CD14-positive monocyte (primary cell): ENCODE measurements around the gene MYOM3. TPM values are rescaled to one million over a fixed set of nuclear protein-coding genes. Genes with fewer than 3 reads are reported as not detected.

Experiments
- DNase-seq, 3 donors: peaks; one replicate each; pipeline ENCODE4 v3.0.0-alpha.2; 2011 to 2022
- H2AFZ ChIP-seq: 2 replicates; pipeline ENCODE4 v1.6.0; 2012; ENCODE audit warnings: mild to moderate bottlenecking, low read depth, low read length, inconsistent platforms; ENCODE audit not compliant: insufficient read depth, poor library complexity, severe bottlenecking
- H3K27ac ChIP-seq, 2 donors: 1 replicate in 1 of 2; 2 replicates in 1 of 2; pipeline ENCODE4 v1.5.1; 2012 to 2013; ENCODE audit warnings: low read length in 2 of 2, control low read depth in 1 of 2, inconsistent platforms in 1 of 2, low read depth in 1 of 2, mild to moderate bottlenecking in 1 of 2
- H3K27me3 ChIP-seq, 2 donors: one replicate each; pipeline versions ENCODE4 v1.6.0 to v1.6.1; 2011 to 2013; ENCODE audit warnings: low read length in 2 of 2; ENCODE audit not compliant: control insufficient read depth in 2 of 2, insufficient read depth in 2 of 2
- H3K36me3 ChIP-seq, 2 donors: replicated peaks in 1 of 2; 1 replicate in 1 of 2; 2 replicates in 1 of 2; pipeline versions ENCODE4 v1.5.1 to v1.6.1; 2012 to 2013; ENCODE audit warnings: low read length in 2 of 2, control low read depth in 1 of 2, inconsistent platforms in 1 of 2, mild to moderate bottlenecking in 1 of 2; ENCODE audit not compliant: insufficient read depth in 2 of 2, control insufficient read depth in 1 of 2
- H3K4me1 ChIP-seq, 2 donors: 1 replicate in 1 of 2; 2 replicates in 1 of 2; pipeline versions ENCODE4 v1.5.1 to v1.6.1; 2012 to 2013; ENCODE audit warnings: low read length in 2 of 2, control low read depth in 1 of 2, inconsistent platforms in 1 of 2, mild to moderate bottlenecking in 1 of 2, moderate library complexity in 1 of 2; ENCODE audit not compliant: insufficient read depth in 2 of 2, control insufficient read depth in 1 of 2
- H3K4me2 ChIP-seq: replicated peaks from 2 replicates; pipeline ENCODE3; 2012; ENCODE audit warnings: low read length, moderate library complexity, mild to moderate bottlenecking; ENCODE audit not compliant: poor library complexity, severe bottlenecking; ENCODE audit errors: extremely low read depth
- H3K4me3 ChIP-seq, 3 experiments: fragments of 200-600 bp in 1 of 3; sonication (generic) in 1 of 3; replicated peaks in 1 of 3; 1 replicate in 2 of 3; 2 replicates in 1 of 3; pipeline ENCODE4 v1.5.1; 2011 to 2013; ENCODE audit warnings: low read length in 3 of 3, mild to moderate bottlenecking in 3 of 3, control low read depth in 2 of 3, low read depth in 2 of 3, inconsistent platforms in 1 of 3, moderate library complexity in 1 of 3
- H3K79me2 ChIP-seq: 2 replicates; pipeline ENCODE4 v1.6.0; 2012; ENCODE audit warnings: mild to moderate bottlenecking, control low read depth, inconsistent platforms, low read length, moderate library complexity; ENCODE audit not compliant: insufficient read depth
- H3K9ac ChIP-seq: 2 replicates; pipeline ENCODE4 v1.6.0; 2017; ENCODE audit warnings: low read length, mild to moderate bottlenecking; ENCODE audit not compliant: insufficient read depth, poor library complexity, severe bottlenecking
- H3K9me3 ChIP-seq, 2 donors: replicated peaks in 1 of 2; 1 replicate in 1 of 2; 2 replicates in 1 of 2; pipeline versions ENCODE4 v1.5.1 to v1.6.1; 2012 to 2013; ENCODE audit warnings: low read length in 2 of 2, control low read depth in 1 of 2; ENCODE audit not compliant: control insufficient read depth in 1 of 2, insufficient read depth in 1 of 2
- H4K20me1 ChIP-seq: 2 replicates; pipeline ENCODE4 v1.6.0; 2012; ENCODE audit warnings: mild to moderate bottlenecking, low read length, control low read depth, moderate library complexity; ENCODE audit not compliant: insufficient read depth
- H3K27ac Mint-ChIP-seq, 7 donors: one replicate each; pipeline ENCODE4 v1.8.0; 2020; ENCODE audit warnings: mild to moderate bottlenecking in 7 of 7, mixed read lengths in 7 of 7, moderate library complexity in 6 of 7, inconsistent platforms in 2 of 7
- H3K27me3 Mint-ChIP-seq, 3 donors: one replicate each; pipeline ENCODE4 v1.8.0; 2021 to 2022; ENCODE audit warnings: low read depth in 3 of 3, mild to moderate bottlenecking in 3 of 3, mixed read lengths in 3 of 3, moderate library complexity in 3 of 3, inconsistent platforms in 1 of 3
- H3K36me3 Mint-ChIP-seq, 2 donors: one replicate each; pipeline ENCODE4 v1.8.0; 2020; ENCODE audit warnings: mixed read lengths in 2 of 2, inconsistent platforms in 1 of 2, mild to moderate bottlenecking in 1 of 2
- H3K4me1 Mint-ChIP-seq: one replicate; pipeline ENCODE4 v1.8.0; 2020; ENCODE audit warnings: mild to moderate bottlenecking, mixed read lengths
- H3K4me3 Mint-ChIP-seq, 2 donors: one replicate each; pipeline ENCODE4 v1.8.0; 2020; ENCODE audit warnings: mild to moderate bottlenecking in 2 of 2, mixed read lengths in 2 of 2, moderate library complexity in 1 of 2
- H3K9me3 Mint-ChIP-seq, 7 donors: one replicate each; pipeline ENCODE4 v1.8.0; 2020 to 2022; ENCODE audit warnings: mixed read lengths in 7 of 7, mild to moderate bottlenecking in 6 of 7, moderate library complexity in 6 of 7, inconsistent platforms in 2 of 7
- WGBS: methylation state at CpG from one replicate; pipeline ENCODE4 v1.1.5; 2013; ENCODE audit warnings: missing lambda C conversion rate; ENCODE audit not compliant: insufficient coverage; 5-methylcytosine and 5-hydroxymethylcytosine counted together
- intact Hi-C, 2 donors: fragments of 100-400 bp; cut with micrococcal nuclease; formaldehyde crosslinking; loops; one replicate each; pipeline versions ENCODE4 v1.15.0 to v1.15.1; 2023
- polyA plus RNA-seq, 3 donors: library from polyadenylated mRNA; depleted of rRNA in 1 of 3; unstranded in 2 of 3; stranded (reverse) in 1 of 3; fragments of 300-500 nt in 2 of 3; fragments of >200 nt in 1 of 3; fragmentation: Illumina TruSeq in 2 of 3; gene quantifications; 1 replicate in 2 of 3; 2 replicates in 1 of 3; pipeline ENCODE4 v1.2.3, GENCODE V29; 2012 to 2021
- TF ChIP-seq, protein P1 (sequence below): fragments of 200-600 bp; IDR thresholded peaks from one replicate; pipeline ENCODE4 v1.8.0; 2022; ENCODE audit warnings: antibody characterized with exemption, mild to moderate bottlenecking

MYOM3 gene
- polyA plus RNA-seq, 3 donors, result not detected

- intact Hi-C loops, result no loop called here
- H3K27me3 ChIP-seq, result no peaks in the 10 kb centered on the region
- WGBS, result 97% methylated on average over 5 of the region's 5 CpGs
These were observed 13.8 kb downstream of the MYOM3 start for GRCh38 chr1:24098102-24098501.

GRCh38 chr1:24097663-24098062 is 14.3 kb downstream of the MYOM3 start:
- H3K9me3 Mint-ChIP-seq, result no peaks in the 10 kb centered on the region
- no peak overlapping the region for H2AFZ ChIP-seq
- no peak overlapping the region for H3K4me2 ChIP-seq
- no peaks in the 10 kb centered on the region for H3K9me3 ChIP-seq
- H4K20me1 ChIP-seq, result no peaks in the 10 kb centered on the region
- WGBS, result 96% methylated on average over 5 of the region's 11 CpGs
- H3K27me3 Mint-ChIP-seq, result peaks cover 0 to 4% (median 2%) of the 10 kb centered on the region in 3 donors
- H3K4me3 ChIP-seq, result no peak overlapping the region
- H3K79me2 ChIP-seq, result no peaks in the 10 kb centered on the region
- DNase-seq, result no peak
- TF ChIP-seq, protein P1, sequence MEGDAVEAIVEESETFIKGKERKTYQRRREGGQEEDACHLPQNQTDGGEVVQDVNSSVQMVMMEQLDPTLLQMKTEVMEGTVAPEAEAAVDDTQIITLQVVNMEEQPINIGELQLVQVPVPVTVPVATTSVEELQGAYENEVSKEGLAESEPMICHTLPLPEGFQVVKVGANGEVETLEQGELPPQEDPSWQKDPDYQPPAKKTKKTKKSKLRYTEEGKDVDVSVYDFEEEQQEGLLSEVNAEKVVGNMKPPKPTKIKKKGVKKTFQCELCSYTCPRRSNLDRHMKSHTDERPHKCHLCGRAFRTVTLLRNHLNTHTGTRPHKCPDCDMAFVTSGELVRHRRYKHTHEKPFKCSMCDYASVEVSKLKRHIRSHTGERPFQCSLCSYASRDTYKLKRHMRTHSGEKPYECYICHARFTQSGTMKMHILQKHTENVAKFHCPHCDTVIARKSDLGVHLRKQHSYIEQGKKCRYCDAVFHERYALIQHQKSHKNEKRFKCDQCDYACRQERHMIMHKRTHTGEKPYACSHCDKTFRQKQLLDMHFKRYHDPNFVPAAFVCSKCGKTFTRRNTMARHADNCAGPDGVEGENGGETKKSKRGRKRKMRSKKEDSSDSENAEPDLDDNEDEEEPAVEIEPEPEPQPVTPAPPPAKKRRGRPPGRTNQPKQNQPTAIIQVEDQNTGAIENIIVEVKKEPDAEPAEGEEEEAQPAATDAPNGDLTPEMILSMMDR, result no peak
- no peak overlapping the region for H3K27ac Mint-ChIP-seq
- intact Hi-C loops, result no loop called here
- no peaks in the 10 kb centered on the region for H3K4me1 ChIP-seq
- H3K9ac ChIP-seq, result no peak overlapping the region
- no peaks in the 10 kb centered on the region for H3K27me3 ChIP-seq
- no peaks in the 10 kb centered on the region for H3K36me3 Mint-ChIP-seq
- H3K4me3 Mint-ChIP-seq, result no peak overlapping the region
- H3K4me1 Mint-ChIP-seq, result no peaks in the 10 kb centered on the region
- no peaks in the 10 kb centered on the region for H3K36me3 ChIP-seq
- no peak overlapping the region for H3K27ac ChIP-seq

More at GRCh38 chr1:24098102-24098501, 13.8 kb downstream of the MYOM3 start:
- no peak for DNase-seq
- TF ChIP-seq, protein P1, result no peak
- H2AFZ ChIP-seq, result no peak overlapping the region
- H3K9me3 ChIP-seq, result no peaks in the 10 kb centered on the region
- no peak overlapping the region for H3K4me2 ChIP-seq
- Mint-ChIP-seq H3K4me3 (no peak overlapping the region), H3K27ac (no peak overlapping the region), H3K9me3 (no peaks in the 10 kb centered on the region), H3K4me1 (no peaks in the 10 kb centered on the region), H3K27me3 (peaks cover 0 to 3% (median 2%) of the 10 kb centered on the region in 3 donors), H3K36me3 (no peaks in the 10 kb centered on the region)
- H3K9ac ChIP-seq, result no peak overlapping the region
- no peaks in the 10 kb centered on the region for H4K20me1 ChIP-seq
- H3K27ac ChIP-seq, result no peak overlapping the region
- no peaks in the 10 kb centered on the region for H3K79me2 ChIP-seq
- no peak overlapping the region for H3K4me3 ChIP-seq
- no peaks in the 10 kb centered on the region for H3K36me3 ChIP-seq
- H3K4me1 ChIP-seq, result no peaks in the 10 kb centered on the region
